Sciatic nerve (tissue), 2 donors: ENCODE measurements around the gene YIPF7. TPM values are rescaled to one million over a fixed set of nuclear protein-coding genes. Genes with fewer than 3 reads are reported as not detected.

Experiments
- ATAC-seq: fragments of 200-7000 bp; cut with Tn5 transposase; one replicate; pipeline ENCODE4 v1.9.1; 2020; ENCODE audit warnings: mild to moderate bottlenecking, moderate library complexity
- DNase-seq: peaks from one replicate; pipeline ENCODE4 v3.0.0-alpha.2; 2020; ENCODE audit warnings: low spot score
- intact Hi-C: fragments of 100-400 bp; cut with DNase I; formaldehyde crosslinking; loops from one replicate; pipeline ENCODE4 v1.14.2; 2022
- total RNA-seq: library from RNA; stranded (reverse); fragmentation: NEBNext Ultra II Directional; extraction: Animal tissue kit (Norgen Biotek cat#: 25700); gene quantifications from one replicate; pipeline ENCODE4 v1.2.1, GENCODE V29; 2021
- donor health status: DM: no; HTN: no; CAD: no.
- donor health status: DM: no; HTN: no; CAD: no.

YIPF7 gene
- total RNA-seq, 1 donor from 2014 or later, result 0.98 TPM

DNA sequence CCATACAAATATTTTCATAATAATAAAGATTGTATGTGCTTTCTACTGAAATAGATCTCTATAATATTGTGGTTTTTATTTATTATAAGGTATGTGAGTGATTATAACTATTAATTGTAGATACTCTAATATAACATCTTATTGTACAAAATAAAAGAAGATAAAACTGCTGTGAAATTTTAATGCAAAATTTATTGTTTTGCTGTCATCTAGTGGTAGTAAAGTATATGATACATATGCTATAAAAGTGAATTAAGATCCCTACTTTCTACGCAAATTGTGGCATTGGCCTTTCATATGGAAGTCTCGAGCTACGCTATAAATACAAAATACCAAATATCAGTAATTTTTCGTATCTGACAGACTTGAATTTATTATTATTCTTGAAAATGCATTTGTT, 19.3 kb downstream of the YIPF7 start:
- ATAC-seq (no peak), DNase-seq (no peak)
- intact Hi-C loops, result no loop called here

DNA sequence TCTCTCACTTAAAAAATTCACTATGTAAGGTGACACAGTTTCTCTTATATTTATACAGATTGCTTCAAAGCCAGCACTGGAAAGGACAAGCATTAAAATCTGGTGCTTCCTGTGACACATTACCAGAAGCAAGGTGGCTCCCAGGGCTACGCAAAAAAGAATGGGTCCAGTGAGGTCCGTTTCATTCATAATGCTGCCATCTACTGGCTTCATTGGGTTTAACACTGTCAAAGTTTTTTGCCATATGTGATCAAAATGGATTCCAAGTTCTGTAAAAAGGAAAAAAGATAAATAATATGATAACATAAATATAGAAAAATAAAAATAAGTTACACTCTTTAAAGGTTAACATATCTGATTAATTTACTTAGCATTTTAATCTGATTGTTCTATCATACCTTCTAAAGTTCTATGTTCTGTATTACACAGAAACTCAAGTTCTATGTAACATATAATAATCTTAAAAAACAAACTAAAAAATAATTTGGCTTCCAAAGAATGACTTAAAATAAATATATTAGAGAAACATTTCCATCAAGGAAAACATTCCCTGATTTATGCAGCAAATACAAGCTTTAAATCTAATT, 22.1 kb downstream of the YIPF7 start:
- intact Hi-C loops, result no loop called here
- ATAC-seq, result peak; percentile 41

DNA sequence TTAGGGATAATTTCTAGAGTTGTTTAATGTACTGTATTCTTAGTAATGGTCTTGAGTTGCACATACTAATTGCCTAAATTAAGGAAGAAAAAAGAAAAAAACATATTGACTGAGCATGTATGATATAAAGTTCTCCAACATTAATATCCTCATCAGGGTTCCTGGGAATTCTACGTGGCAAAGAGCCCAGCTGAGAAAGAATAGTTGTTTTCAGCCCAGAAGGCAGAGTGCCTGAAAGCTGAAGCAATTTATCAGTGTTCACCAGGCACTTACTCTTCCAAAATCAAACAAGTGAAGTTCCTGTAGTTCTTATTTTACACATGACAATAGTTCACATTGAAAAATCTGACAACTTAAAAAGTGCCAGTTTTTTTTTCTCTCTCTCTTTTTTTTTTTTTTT, 27.7 kb downstream of the YIPF7 start:
- ATAC-seq (peak; percentile 62), DNase-seq (no peak)
- intact Hi-C loops, result no loop called here

More for the DNA sequence above, 22.1 kb downstream of the YIPF7 start:
- no peak for DNase-seq

DNA sequence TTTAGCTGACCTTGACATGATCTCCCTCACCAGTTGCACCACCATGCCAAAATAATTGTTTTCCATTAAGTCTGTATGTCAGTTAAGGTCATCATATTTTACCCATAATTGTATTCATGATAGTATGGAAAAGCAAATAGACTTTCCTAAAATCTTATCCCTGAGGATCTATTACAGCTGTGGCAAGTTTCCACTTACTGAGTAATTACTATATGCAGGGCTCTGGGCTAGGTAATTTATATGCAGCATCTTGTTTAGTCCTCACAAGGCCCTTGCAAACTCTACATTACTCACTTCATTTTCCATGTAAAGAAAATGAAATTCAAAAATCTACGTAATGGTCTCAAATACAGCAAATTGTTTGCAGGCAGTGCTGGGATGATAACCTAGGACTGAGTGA, 34.8 kb downstream of the YIPF7 start:
- intact Hi-C loops, result no loop called here
- ATAC-seq (no peak), DNase-seq (no peak)

DNA sequence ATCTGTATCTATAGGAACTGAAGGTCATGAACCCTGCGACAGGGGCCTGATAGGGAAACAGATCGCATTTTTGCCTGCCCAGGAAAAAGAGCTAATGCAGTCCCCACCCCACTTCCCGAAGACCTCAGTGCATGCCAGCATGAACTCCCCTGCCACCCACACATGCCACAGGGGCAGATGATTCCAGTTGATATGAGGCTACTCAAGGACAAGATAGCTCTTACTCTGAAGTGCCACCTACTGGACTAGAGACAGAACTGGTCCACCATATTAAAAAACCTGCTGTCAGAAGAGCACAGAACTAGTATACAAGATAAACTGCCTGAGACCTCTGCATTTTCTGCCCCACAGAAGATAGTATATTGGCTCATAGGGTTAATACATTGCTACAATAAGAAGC, 68.0 kb downstream of the YIPF7 start:
- no peak for DNase-seq
- intact Hi-C loops, result no loop called here
- ATAC-seq, result no peak

DNA sequence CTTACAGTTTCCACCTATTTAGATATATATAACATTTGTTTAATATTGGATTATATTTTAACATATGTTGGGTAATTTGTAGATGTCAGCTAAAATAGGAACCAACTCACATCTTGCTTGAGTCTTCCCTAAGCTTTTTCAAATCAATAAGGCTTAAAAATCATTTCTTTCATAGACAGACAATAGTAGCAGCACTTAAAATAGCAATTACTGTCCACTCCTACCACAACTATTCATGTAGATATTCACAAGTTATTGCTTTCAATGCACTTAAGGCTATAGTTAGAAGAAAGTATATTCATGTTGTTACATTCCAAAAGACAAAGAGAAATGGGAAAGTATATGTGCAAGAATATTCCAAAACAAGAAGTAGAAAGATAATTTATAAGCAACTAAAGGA, 71.2 kb downstream of the YIPF7 start:
- ATAC-seq, result no peak
- DNase-seq, result no peak
- intact Hi-C loops, result no loop called here

DNA sequence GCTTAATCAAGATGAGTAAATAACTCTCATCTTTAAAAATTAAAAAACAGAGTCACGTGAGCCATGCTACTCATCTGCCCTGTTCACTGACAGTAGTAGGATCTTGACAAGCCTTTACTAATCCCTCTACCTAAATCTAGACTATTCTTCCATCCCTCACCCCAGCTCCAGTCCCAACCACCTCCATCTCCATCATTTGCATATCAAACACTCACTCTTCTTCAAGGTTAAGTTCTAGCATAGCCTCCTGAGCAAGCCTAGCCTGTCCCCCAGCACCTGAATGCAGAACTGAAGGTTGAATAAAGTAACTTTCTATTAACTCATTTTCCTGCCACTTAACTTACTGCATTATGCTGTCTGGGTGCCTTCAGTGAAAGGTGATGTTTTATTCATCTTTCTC, 72.5 kb downstream of the YIPF7 start:
- ATAC-seq, result no peak
- no peak for DNase-seq
- intact Hi-C loops, result no loop called here

Other genes with a start within 250 kb of the YIPF7 start
- gene KCTD8, start 202.8 kb downstream of the YIPF7 start, total RNA-seq, result 0.45 TPM
- 14.8 TPM for gene GUF1, start 26.8 kb upstream of the YIPF7 start, total RNA-seq
- 17.6 TPM for gene GNPDA2, start 74.9 kb upstream of the YIPF7 start, total RNA-seq